GM18502 (cell line): ENCODE data around the gene ANO4.
A peak's percentile ranks its signal among the peaks of the same experiment; 100 is the strongest.

ENCODE experiments used
- ATAC-seq: cut with Tn5 transposase; IDR thresholded peaks from one replicate; pipeline ENCODE4 v1.9.1; 2021; ENCODE audit warnings: mild to moderate bottlenecking; ENCODE audit not compliant: unreplicated experiment, poor library complexity

The ANO4 gene

DNA sequence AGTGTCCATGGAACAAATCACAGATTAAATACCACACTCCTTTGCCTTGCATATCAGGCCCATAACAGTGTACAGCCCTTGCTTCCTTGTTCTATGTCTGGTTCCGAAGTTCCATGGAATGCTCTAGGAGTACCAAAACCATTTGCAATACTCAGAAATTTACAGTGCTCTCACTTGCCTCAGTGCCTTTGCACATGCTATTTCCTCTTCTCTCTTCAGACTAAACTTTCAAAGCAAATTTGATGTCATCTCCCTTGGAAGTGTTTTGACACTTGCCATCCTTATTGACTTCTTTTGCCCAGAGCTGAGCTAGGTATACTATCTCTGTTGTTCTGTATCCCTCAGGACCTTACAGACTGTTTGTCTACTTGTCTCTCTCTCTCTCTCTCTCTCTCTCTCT lies 6.1 kb downstream of the ANO4 start:
- ATAC-seq = no peak

DNA sequence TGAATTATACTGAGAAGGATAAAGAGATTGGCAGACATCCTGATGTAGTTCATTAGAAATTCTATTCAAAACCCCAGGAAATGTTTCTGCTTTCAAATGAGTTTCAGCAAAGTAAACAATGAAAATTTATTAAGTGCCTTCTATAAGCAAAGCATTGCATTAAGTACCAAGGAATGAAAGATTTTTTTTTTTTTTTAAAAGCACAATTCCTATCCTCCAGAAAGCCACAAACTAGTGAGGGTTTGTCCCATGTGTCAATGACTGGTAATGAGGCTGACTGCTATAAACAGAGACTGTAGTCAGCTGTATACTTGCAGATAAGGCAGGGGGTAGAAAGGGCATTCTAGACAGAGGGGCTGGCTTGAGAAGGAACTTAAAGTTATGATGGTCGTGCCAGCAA lies 6.7 kb downstream of the ANO4 start:
- no peak for ATAC-seq

DNA sequence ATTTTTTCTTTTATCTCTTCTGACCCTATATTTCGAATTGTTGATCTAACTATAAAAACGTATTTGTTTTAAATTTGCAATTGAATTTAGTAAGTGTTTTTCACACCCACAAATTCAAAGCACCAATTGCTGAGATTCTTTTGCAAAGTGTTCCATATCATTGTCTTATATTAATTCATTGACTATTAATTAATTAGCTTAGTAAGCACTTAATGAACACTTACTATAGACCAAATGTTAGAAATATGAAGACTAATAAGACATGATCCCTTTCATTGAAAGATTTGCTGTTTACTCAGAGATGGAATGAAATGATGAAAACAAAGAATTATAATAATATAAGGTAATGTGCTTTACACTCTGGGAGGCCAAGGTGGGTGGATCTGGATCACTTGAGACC lies 14.2 kb downstream of the ANO4 start:
- no peak for ATAC-seq

DNA sequence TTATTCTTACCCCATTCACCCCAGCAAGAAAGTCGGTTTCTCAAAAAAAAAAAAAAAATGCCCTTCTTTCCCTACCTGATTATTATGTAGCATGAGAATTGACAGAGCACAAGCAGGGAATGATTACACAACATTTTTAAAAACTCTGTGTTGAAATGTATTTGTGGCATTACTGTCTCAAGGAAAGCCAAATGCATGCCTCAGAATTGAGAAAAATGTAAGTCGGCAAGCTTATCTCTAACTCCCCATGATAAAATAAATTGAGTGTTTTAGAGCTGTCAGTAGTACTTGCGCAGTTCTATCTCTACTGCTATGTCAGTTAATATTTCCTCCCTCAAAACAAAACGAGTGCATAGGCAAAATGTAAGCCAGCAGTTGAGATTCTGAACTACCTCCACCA lies 25.7 kb downstream of the ANO4 start:
- no peak for ATAC-seq

DNA sequence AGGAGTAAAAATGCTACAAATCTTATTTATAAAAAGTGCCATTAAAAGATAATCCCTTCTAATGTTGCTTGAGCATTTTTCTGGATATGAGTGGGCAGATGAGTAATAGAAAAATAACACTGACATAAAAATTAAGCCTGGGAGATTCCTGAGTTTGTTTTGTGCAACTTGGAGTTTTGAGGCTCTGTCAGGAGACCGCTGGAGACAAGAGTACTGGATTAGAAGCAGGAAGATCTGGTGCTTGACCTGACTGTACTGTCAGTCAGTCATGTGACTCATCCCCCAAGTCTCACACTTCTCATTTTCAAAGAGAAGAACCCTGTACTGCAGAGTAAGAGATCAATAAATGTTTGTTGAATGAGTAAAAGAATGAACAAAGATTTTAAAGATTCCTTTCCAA lies 29.4 kb downstream of the ANO4 start:
- ATAC-seq = no peak

DNA sequence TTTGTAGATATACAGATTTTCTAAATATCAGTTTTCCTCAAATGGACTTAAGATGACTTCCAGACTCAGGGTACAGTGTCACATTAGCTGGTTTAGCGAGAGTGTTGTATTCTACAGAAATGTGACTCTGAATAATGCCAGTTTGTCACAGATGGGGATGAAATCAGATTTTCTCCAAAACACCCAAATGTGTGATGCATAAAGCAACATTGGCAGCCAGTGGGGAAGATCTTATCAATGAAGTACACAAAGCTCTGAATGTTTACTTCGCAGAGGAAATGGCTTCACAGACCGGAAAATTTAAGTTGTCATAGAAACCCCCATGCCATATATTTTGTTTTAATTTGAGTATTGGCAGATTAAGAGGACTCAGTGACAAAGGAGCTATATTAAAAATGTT lies 29.9 kb downstream of the ANO4 start:
- no peak for ATAC-seq

DNA sequence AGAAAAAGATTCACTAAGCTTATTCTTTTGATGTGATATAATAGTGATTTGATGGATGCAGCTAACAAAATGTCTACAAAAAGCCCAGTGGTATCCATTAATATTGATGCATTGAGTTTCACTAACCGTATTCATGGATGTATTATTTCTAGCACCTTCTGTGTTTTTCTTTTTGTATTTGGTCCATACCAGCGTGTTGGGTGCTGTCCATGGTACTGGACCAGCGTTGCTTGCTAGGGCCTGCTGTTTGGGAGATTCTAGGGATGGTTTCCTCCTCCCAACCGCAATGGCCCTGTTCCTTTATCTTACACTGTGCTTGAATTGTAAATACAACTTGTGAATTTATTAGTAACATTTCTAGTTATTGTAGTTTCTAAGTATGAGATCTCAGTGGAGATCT lies 31.7 kb downstream of the ANO4 start:
- ATAC-seq = no peak

DNA sequence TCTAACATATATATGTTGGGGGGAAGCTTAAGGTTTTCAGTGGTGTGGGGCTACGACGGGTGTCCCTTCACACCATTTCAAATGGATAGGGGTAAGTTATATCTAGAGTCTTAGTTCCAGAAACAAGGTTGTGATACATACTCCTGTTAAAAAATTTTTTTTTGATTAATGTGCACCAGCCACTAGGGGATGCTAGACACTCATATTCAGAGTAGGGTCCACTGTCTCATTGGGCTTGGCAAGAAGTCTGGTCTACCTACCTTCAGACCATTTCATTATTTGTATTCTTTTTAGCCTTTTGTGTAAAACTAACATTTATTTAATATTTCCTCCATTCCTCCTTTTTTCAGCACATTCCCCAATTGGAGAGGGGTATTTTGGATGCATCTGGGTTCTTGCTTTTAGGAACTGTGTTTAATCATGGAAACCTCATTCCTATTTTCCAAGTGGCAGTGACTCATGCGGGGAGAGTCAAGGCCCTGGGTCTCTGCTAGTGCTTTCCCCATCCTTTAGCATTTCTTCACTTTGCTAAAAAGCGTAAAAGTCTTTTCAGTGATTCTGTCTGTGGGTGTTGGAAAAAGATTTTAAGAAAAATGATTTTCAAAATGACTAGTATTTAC lies 33.4 kb downstream of the ANO4 start:
- peak; percentile 65 for ATAC-seq

DNA sequence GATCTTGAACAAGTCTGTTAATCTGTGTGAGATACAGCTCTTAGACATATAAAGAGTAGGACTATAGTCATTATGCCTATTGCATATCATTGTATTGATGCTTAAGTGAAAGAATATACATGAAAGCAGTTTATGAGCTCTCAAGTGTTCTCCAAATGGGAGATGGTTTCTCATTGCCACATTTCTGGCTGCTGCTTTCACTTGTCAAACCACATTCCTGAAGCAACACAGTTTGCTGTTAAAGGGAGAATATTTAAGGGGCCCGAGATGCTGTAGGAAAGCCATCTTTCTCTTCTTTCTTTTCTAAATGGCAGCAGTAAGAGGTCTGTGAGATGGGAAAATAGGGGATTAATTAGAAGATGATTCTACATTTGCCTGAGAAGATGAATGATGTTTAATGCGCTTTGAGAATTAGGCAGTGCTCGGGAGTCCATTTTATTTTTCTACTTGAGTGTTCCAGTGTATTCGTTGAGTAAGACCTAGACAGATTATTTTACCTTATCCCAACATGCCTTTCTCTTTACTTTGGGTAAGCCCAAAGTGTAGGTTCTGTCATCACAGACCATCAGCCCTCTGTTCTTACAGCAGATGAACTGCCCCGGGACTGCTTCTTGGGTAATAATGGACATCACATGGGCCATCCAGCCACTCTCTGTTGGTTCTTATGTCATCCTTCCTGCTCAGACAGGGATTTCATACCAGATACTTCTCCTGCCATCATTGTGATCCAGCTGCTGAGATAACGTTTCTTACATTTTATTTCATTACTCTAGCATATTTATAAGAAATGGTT lies 35.6 kb downstream of the ANO4 start:
- ATAC-seq = no peak

DNA sequence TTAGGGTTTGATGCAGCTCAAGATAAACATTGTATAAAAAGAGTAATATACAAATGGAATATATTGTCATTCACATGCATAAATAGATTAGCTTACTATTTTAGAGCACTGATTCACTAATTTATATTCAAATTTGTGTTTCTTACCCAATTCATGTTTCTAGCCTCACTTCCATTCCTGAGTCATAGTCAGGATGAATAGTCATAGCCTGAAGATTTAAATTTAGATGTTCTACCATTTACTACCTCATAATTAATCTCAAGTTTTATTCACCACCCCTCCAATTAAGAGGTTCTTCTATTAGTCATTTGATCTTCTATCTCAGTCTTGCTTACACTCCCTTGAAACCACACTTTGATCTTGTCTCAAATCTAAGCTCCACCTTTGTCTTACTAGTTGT lies 38.7 kb downstream of the ANO4 start:
- ATAC-seq = no peak

DNA sequence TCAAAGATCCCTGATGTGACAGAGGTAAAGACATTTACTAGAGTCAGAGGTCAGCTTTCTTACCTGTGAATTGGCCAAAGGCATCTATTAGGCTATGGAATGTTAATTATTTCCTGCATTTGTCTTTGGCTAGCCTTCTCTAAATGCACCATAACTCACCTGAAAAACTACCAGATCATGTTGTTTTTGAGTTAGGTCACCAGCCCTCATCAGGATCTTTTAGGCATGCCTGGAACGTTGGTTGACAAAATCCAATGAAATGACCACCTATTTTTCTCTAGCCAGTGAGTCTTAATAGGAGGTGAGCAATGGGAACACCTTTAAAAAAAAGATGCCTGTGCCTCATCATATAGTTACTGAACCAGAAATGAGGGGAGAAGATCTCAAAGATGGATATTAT lies 46.2 kb downstream of the ANO4 start:
- ATAC-seq = no peak

DNA sequence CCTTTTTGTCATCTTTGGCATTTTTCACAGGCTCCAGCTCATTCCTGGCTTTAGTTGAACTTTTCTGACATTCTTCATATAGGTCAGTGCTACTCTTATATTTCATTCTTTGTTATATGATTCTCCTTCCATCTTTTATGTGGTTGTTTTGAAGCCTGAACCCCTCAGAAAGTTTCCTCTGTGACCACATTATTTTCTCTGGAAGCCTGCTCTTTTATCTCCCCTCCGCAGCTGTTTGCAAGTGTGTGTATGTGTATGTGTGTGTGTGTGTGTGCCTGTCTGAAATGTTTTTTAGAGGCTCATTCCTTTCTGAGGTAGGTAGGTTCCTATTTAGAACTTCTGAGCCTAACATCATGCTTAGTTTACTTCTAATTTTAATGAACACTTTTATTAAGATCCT lies 47.6 kb downstream of the ANO4 start:
- ATAC-seq = no peak

DNA sequence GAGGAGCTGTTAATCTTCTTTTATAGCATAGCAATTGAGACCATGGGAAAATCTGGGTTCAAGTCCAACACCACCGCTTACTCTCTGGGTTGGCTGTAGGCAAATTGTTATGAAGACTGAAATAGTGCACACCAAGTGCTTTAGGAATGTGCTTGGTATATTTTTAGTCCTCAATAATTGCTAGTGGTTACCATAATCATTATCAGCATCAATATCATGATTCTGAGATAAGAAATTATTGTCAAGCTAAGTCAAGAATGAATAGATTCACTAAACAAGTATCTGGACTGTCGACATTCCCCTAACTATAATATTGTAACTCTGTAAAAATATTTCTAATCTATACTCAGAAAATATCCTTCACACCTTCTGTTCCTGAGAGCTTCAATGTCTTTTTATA lies 48.5 kb downstream of the ANO4 start:
- ATAC-seq = no peak

DNA sequence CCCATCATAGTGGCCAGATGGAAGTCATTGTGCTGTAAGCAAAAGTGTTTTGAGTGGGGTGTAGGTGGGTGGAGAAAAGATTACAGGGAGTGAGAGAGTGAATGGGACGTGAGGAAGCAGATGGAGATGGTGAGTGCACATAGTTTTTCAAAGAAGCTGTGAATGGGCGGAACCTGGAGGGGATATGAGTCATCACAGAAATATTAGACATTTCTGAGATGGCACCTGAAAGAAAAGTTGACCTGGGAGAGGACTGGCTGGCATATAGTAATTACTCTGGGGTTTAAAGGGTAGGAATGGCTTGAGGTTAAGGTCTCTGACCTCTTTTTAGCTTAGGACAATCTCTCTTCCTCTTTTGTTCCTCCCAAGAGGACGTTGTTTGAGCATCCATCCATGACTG lies 50.5 kb downstream of the ANO4 start:
- ATAC-seq = no peak

DNA sequence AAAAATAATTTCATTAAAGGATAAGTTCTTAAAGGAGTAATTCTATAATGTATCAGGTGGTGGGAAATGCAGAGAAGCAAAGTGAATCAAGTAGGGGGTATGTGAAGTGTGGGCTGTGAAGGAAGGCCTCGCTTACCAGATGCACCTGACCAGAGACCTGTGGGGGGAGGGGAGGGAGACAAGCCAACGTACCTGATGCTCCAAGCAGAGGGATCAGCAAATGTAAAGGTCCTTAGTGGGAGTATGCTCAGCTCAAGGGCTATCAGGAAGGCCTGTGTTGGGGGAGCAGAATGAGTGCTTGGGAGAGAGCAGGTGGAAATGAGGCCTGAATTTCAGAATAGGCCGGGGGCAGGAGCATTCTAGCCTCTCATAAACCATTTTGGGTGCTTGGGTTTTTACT lies 57.1 kb downstream of the ANO4 start:
- no peak for ATAC-seq

DNA sequence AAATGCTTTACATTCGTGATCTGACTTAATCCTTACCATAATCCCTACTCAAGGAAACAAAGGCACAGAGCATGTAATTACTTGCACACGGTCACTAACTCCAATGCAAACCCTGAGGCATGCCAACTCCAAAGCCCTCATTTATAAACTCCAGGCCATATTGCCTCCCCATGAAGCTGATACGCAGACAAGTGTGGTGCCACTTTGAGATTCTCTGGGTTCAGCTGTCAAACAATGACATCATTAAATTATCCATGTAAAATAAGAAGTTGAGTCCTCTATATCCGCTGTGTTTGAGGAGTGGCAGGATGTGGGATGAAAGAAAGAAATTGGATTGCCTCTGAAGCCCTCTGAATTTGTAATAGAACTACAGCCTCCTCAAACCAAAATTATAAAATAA lies 62.8 kb downstream of the ANO4 start:
- no peak for ATAC-seq

DNA sequence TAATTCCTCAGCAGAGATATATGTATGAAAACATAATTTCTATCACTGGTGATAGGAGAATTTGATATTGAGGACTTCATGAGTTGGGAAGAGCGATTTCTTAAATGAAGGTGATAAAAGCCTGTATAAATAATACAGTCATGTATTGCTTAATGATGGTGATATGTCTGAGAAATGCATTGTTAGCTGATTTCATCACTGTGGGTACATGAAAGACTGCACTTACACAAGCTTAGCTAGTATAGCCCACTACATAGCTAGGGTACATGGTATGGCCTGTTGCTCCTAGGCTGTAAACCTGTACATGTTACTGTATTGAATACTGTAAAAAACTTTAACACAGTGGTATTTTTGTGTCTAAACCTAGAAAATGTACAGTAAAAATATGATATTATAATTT lies 63.4 kb downstream of the ANO4 start:
- ATAC-seq = no peak

DNA sequence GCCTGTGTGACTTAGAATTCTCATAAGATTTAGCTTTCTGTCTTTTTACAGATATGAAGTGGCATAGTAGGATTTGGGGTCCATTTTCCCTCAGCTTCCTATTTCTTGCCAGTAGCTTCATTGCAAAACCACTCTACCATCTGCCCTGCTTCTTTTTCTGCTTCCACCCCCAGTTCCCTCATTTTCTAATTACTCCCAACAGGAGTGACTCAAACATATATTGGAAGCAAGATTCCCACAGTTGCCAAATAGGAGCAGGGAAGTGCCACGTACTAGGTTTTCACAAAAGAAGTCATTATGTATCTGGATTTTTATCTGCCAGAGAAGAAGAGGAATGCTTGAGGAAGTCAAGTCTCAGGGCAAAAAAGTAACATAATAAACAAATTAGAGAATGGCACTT lies 64.1 kb downstream of the ANO4 start:
- no peak for ATAC-seq

DNA sequence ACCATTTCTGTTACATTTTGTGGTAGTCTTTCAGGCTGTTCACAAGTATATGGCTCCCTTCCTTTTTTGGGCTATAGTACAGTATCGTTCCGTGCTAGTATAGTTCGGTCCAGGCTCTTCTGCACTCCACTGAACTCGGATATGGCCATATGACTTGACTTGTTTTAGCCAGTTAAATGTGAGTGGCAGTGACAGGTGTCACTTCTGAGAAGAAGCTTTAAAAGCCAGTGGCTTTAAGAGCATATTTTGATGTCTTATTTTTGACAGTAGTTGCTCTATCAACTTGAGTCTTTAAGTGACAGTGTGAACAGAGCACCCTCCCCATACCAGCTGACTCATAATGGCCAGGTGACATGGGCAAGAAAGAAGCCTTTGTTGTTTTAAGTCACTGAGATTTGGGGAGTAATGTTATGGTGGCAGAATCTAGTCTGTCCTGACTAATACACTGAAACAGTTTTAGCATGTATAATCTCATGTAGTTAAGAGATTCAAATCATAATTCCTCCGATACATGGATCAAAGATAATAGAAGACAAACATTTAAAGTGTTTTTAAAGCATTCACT lies 64.6 kb downstream of the ANO4 start:
- ATAC-seq = no peak

DNA sequence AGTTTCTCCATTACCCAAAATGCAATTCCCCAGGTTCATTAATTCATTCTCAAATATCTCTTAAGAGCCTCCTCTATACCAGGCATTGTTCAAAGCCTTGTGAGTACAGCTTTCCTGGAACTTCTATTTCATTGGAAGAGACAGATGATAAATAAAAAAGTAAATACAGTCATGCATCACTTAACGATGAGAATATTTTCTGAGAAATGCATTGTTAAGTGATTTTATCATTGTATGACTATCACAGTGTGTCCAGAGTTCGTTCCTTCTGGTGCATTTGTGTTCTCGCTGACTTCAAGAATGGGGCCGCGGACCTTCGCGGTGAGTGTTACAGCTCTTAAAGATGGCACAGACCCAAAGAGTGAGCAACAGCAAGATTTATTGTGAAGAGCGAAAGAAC lies 66.0 kb downstream of the ANO4 start:
- no peak for ATAC-seq

DNA sequence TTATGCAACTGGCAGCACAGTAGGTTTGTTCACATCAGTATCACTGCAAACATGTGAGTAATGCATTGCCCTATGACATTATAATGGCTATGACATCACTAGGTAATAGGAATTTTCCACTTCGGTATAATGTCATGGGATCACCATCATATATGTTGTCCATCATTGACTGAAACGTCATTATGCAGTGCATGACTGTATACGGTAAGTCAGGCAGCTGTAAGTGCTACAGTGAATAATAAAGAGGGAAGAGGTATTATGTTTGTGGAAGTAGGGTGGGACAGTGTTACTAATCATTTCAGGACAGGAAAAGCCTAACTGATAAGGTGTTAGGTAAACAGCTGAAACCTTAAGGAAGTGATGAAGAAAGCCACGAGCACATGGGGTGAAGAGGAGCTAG lies 68.1 kb downstream of the ANO4 start:
- ATAC-seq = no peak

DNA sequence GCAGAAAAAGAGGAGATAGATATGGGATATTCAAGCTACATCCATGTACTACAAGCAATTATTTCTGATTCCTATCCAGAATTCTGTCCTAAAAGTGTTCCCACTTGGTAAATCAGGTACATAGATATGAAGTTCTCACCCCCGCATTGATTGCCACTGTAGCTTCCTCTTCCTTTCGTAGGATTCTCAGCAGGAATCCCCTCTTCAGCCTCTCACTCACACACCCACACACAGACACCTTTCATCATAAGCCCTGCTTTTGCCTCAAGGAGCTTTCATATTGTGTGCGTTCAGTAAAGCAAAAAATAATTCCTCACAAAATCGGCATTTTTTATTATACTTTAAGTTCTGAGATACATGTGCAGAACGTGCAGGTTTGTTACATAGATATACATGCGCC lies 69.8 kb downstream of the ANO4 start:
- no peak for ATAC-seq
